LHCN-M2 (cell line): ENCODE data around the gene ATIC. TPM values are rescaled to one million over a fixed set of nuclear protein-coding genes. Genes with fewer than 3 reads are reported as not detected.

Experiments
- DNase-seq: peaks from one replicate; pipeline ENCODE4 v3.0.0-alpha.2; 2012; ENCODE audit warnings: low read depth
- total RNA-seq: library from RNA; depleted of rRNA; stranded (reverse); fragments of >200 nt; gene quantifications from 2 replicates; pipeline ENCODE4 v1.2.3, GENCODE V29; 2014; rRNA removed

Gene ATIC
- total RNA-seq, 1 experiment from 2014 or later, result 23.4 TPM

DNA sequence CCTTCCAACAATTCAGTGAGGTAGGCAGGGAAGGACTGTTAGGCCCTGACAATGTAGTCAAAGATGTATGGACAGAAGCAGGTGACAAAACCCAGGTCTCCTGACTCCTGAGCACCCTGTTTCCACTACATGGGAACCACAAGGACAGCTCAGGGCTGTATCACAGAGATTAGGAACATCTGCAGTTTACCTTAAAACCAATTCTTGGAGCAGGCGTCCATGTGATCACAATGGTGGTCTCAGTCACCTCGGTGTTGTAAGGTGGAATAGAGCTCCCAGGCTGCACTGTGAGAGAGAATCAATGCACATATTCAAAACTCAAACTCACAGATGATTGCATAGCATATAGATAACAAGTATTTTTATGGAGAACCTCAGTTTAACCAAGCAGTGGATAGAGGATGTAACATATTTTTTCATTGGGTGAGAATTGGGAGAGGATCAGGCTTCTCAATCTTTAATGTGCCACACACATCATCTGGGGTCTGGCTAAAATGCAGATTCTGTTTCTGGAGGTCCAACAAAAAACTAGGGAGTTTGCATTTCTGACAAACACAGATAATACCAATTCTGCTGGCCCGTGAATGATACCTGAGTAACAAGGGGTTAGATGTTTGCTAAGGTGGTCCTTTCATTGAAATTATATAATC, 87.3 kb downstream of the ATIC start:
- no peak for DNase-seq

Other genes with a start within 250 kb of the ATIC start
- 0.19 and 0.52 TPM in 2 replicates for gene ABCA12, start 173.4 kb upstream of the ATIC start, total RNA-seq
- 3,000 and 3,278 TPM in 2 replicates for gene FN1, start 124.0 kb downstream of the ATIC start, total RNA-seq